ENCODE measurements around the gene ALG9. TPM values are rescaled to one million over a fixed set of nuclear protein-coding genes. Genes with fewer than 3 reads are reported as not detected.

ALG9 gene
- total and polyA plus RNA-seq, 10 of the 15 experiments (the other 5 are each of a cell fraction or from before 2014, with no cell fraction given) = 10.8 to 41.6 (median 25.5) TPM

- TF ChIP-seq, protein P1, sequence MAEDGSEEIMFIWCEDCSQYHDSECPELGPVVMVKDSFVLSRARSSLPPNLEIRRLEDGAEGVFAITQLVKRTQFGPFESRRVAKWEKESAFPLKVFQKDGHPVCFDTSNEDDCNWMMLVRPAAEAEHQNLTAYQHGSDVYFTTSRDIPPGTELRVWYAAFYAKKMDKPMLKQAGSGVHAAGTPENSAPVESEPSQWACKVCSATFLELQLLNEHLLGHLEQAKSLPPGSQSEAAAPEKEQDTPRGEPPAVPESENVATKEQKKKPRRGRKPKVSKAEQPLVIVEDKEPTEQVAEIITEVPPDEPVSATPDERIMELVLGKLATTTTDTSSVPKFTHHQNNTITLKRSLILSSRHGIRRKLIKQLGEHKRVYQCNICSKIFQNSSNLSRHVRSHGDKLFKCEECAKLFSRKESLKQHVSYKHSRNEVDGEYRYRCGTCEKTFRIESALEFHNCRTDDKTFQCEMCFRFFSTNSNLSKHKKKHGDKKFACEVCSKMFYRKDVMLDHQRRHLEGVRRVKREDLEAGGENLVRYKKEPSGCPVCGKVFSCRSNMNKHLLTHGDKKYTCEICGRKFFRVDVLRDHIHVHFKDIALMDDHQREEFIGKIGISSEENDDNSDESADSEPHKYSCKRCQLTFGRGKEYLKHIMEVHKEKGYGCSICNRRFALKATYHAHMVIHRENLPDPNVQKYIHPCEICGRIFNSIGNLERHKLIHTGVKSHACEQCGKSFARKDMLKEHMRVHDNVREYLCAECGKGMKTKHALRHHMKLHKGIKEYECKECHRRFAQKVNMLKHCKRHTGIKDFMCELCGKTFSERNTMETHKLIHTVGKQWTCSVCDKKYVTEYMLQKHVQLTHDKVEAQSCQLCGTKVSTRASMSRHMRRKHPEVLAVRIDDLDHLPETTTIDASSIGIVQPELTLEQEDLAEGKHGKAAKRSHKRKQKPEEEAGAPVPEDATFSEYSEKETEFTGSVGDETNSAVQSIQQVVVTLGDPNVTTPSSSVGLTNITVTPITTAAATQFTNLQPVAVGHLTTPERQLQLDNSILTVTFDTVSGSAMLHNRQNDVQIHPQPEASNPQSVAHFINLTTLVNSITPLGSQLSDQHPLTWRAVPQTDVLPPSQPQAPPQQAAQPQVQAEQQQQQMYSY (CRISPR knock-in tag; IDR thresholded peaks at IDR 0.05) = no peak
- no peak for TF ChIP-seq NFYB (IDR thresholded peaks at IDR 0.05; ENCODE audit: insufficient read depth, low read depth, low read length)
- no peak for TF ChIP-seq MXI1 (IDR thresholded peaks at IDR 0.05; ENCODE audit: low read depth, low read length)
- TF ChIP-seq SUZ12 (IDR thresholded peaks at IDR 0.05; ENCODE audit: unreplicated experiment) = no peak
- no peak for TF ChIP-seq CEBPB (IDR thresholded peaks at IDR 0.05; ENCODE audit: borderline replicate concordance in 1 of 2, low read depth in 2 of 2, low read length in 2 of 2)
- TF ChIP-seq, protein P2, sequence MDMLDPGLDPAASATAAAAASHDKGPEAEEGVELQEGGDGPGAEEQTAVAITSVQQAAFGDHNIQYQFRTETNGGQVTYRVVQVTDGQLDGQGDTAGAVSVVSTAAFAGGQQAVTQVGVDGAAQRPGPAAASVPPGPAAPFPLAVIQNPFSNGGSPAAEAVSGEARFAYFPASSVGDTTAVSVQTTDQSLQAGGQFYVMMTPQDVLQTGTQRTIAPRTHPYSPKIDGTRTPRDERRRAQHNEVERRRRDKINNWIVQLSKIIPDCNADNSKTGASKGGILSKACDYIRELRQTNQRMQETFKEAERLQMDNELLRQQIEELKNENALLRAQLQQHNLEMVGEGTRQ (IDR thresholded peaks at IDR 0.05; ENCODE audit: borderline replicate concordance, low read depth, low read length) = no peak
- TF ChIP-seq YBX1 (IDR thresholded peaks at IDR 0.05) = no peak
- TF ChIP-seq REST (IDR thresholded peaks at IDR 0.05; ENCODE audit: low read depth, low read length) = no peak
These were observed 57.3 kb downstream of the ALG9 start (continued) for GRCh38 chr11:111814106-111814505.

Data from GM12878 (cell line).